GM12878 (cell line): Measurements from ENCODE around the gene SWI5. TPM values are rescaled to one million over a fixed set of nuclear protein-coding genes. Genes with fewer than 3 reads are reported as not detected.

Source experiments
- ATAC-seq: fragments of 200-7000 bp; cut with Tn5 transposase; 3 replicates; pipeline ENCODE4 v1.9.1; 2020; ENCODE audit warnings: mild to moderate bottlenecking, moderate library complexity
- BruUV-seq: library from RNA; stranded (reverse); fragments of 400-500 nt; replicated peaks from 2 replicates; lab custom pipeline; 2021; lab: Mats Ljungman, UMichigan
- CTCF ChIA-PET: fragments of 300-600 bp; sonication (Branson Sonifier 250); formaldehyde crosslinking; extraction: SDS; loops from one replicate; lab custom pipeline; 2021; ENCODE audit warnings: inconsistent platforms; lab: Yijun Ruan, JAX
- POLR2A ChIA-PET: fragments of 350-600 bp; formaldehyde crosslinking; extraction: SDS; loops from one replicate; lab custom pipeline; 2021; ENCODE audit warnings: inconsistent platforms; lab: Charles Lee
- RAD21 ChIA-PET: fragments of 300-600 bp; sonication (Branson Sonifier 250); formaldehyde crosslinking; loops from one replicate; lab custom pipeline; 2023; ENCODE audit warnings: antibody characterized with exemption; ENCODE audit not compliant: unreplicated experiment; lab: Charles Lee
- SMC1A ChIA-PET: fragments of 300-600 bp; sonication (Branson Sonifier 250); formaldehyde crosslinking; loops from one replicate; lab custom pipeline; 2023; ENCODE audit not compliant: unreplicated experiment, uncharacterized antibody; lab: Charles Lee
- DNase-seq: peaks from one replicate; pipeline ENCODE4 v3.0.0-alpha.2; 2011; ENCODE audit warnings: low read depth, low spot score
- FAIRE-seq: peaks from 3 replicates; lab custom pipeline; 2011; peaks lifted over from hg19 to GRCh38; lab: Jason Lieb, UNC
- H2AFZ ChIP-seq: 2 replicates; pipeline ENCODE4 v1.6.0; 2011; ENCODE audit warnings: low read depth, low read length, control low read depth; ENCODE audit not compliant: control insufficient read depth
- H3K27ac ChIP-seq: 2 replicates; pipeline ENCODE4 v1.5.1; 2011; ENCODE audit warnings: control low read depth; ENCODE audit not compliant: control insufficient read depth, insufficient read depth
- H3K27me3 ChIP-seq, 2 experiments: replicated peaks in 1 of 2; 2 replicates each; pipeline versions ENCODE4 v1.6.0 to v1.6.1; 2011; ENCODE audit warnings: low read length in 1 of 2; ENCODE audit not compliant: control insufficient read depth in 2 of 2, insufficient read depth in 2 of 2
- H3K36me3 ChIP-seq, 2 experiments: 2 replicates each; pipeline ENCODE4 v1.5.1; 2011; ENCODE audit warnings: low read length in 1 of 2; ENCODE audit not compliant: control insufficient read depth in 2 of 2, insufficient read depth in 2 of 2
- H3K4me1 ChIP-seq: 2 replicates; pipeline ENCODE4 v1.6.1; 2011; ENCODE audit warnings: mild to moderate bottlenecking, low read length, moderate library complexity, mixed read lengths; ENCODE audit not compliant: control insufficient read depth, insufficient read depth
- H3K4me2 ChIP-seq: 2 replicates; pipeline ENCODE4 v1.6.0; 2011; ENCODE audit warnings: control low read depth; ENCODE audit not compliant: control insufficient read depth, insufficient read depth
- H3K4me3 ChIP-seq: fragments of 200-600 bp; sonication (generic); 2 replicates; pipeline ENCODE4 v1.5.1; 2016
- H3K79me2 ChIP-seq: 2 replicates; pipeline ENCODE4 v1.6.0; 2011; ENCODE audit warnings: low read length; ENCODE audit not compliant: control insufficient read depth, insufficient read depth
- H3K9ac ChIP-seq: 2 replicates; pipeline ENCODE4 v1.8.0; 2011; ENCODE audit warnings: low read length, control low read depth, mixed read lengths; ENCODE audit not compliant: control insufficient read depth, insufficient read depth
- H3K9me3 ChIP-seq: replicated peaks from 3 replicates; pipeline ENCODE4 v1.5.1; 2011; ENCODE audit warnings: mild to moderate bottlenecking, low read length; ENCODE audit not compliant: control insufficient read depth, insufficient read depth
- H4K20me1 ChIP-seq: 2 replicates; pipeline ENCODE4 v1.6.0; 2011; ENCODE audit not compliant: control insufficient read depth, insufficient read depth
- ATF3 ChIP-seq: IDR thresholded peaks from 2 replicates; pipeline ENCODE4 v1.6.1; 2011; ENCODE audit warnings: low read depth, mild to moderate bottlenecking, low read length, moderate library complexity, borderline replicate concordance; ENCODE audit errors: extremely low read depth
- SMARCA5 ChIP-seq: fragments of 450-650 bp; IDR thresholded peaks from 2 replicates; pipeline ENCODE4 v1.6.1; 2017; ENCODE audit warnings: mild to moderate bottlenecking
- YY1 ChIP-seq: IDR thresholded peaks from 2 replicates; pipeline ENCODE4 v1.6.1; 2011; ENCODE audit warnings: low read depth, mild to moderate bottlenecking, low read length
- WGBS: methylation state at CpG from one replicate; pipeline ENCODE4 v1.1.6; 2016; ENCODE audit warnings: low lambda C conversion rate; ENCODE audit not compliant: insufficient replicate concordance, insufficient coverage; ENCODE audit errors: missing lambda C conversion rate; 5-methylcytosine and 5-hydroxymethylcytosine counted together
- in situ Hi-C: fragments of 300-500 bp; cut with MboI; formaldehyde crosslinking; loops from 9 replicates; pipeline ENCODE4 v1.14.3; 2018; ENCODE audit warnings: mixed read lengths
- intact Hi-C: fragments of 100-400 bp; cut with micrococcal nuclease; formaldehyde crosslinking; loops from one replicate; pipeline ENCODE4 v1.14.2; 2022; ENCODE audit not compliant: unreplicated experiment
- polyA plus RNA-seq, 11 experiments: library from polyadenylated mRNA; depleted of rRNA in 4 of 11; unstranded in 6 of 11; stranded (reverse) in 5 of 11; fragments of >200 nt; fragmentation: Nextera tagmentation in 4 of 11; fragmentation: Illumina TruSeq in 1 of 11; extraction: Ambion mirVana in 4 of 11; extraction: Trizol in 1 of 11; gene quantifications; 1 replicate in 1 of 11; 2 replicates in 10 of 11; pipeline versions ENCODE4 v1.2.1 to v1.2.3, GENCODE V29; 2011 to 2016; ENCODE audit warnings: inconsistent platforms in 2 of 11, missing spikeins in 2 of 11, low read depth in 1 of 11
- total RNA-seq, 4 experiments: library from RNA; depleted of rRNA in 3 of 4; stranded (reverse); fragments of >200 nt in 3 of 4; fragmentation: Illumina TruSeq in 1 of 4; extraction: Trizol in 1 of 4; gene quantifications; 2 replicates each; pipeline versions ENCODE4 v1.2.1 to v1.2.3, GENCODE V29; 2013 to 2021

SWI5 gene
- total and polyA plus RNA-seq, 10 of the 15 experiments (the other 5 are each of a cell fraction or from before 2014, with no cell fraction given): 13.3 to 36.2 (median 18.1) TPM

- no peaks in the 10 kb centered on the region for H3K79me2 ChIP-seq
- H3K27me3 ChIP-seq: peaks cover 0 to 2% of the 10 kb centered on the region in 2 experiments; a peak in 1 of 4 replicates
- FAIRE-seq: no peak
- RAD21 ChIA-PET: no interaction called here
- no peak overlapping the region for H3K4me2 ChIP-seq
- intact Hi-C loops: no loop called here
- no peaks in the 10 kb centered on the region for H3K9me3 ChIP-seq
- no peaks in the 10 kb centered on the region for H3K4me1 ChIP-seq
- 33% methylated on average over 16 of the region's 16 CpGs for WGBS
- no peak for DNase-seq
- H2AFZ ChIP-seq: no peak overlapping the region
- BruUV-seq: no TSS peak
- no peak for TF ChIP-seq YY1
- no peak for TF ChIP-seq ATF3
- TF ChIP-seq SMARCA5: no peak
- no peak overlapping the region for H3K4me3 ChIP-seq
- SMC1A ChIA-PET: no interaction called here
- ATAC-seq: no peak
- in situ Hi-C loops: no loop called here
- POLR2A ChIA-PET: no interaction called here
- CTCF ChIA-PET: interaction anchor here (0.5 kb wide), 1 partner anchor 474 kb away, joined by 4 read pairs; no protein-coding TSS in a partner anchor
- H4K20me1 ChIP-seq: no peaks in the 10 kb centered on the region
- no peak overlapping the region for H3K27ac ChIP-seq
- H3K9ac ChIP-seq: no peak overlapping the region
- no peaks in the 10 kb centered on the region for H3K36me3 ChIP-seq
These were observed 44.2 kb upstream of the SWI5 start for GRCh38 chr9:128231638-128232527.
